Psoas muscle (tissue), 8 donors: ENCODE results near the gene GAS2. TPM values are rescaled to one million over a fixed set of nuclear protein-coding genes. Genes with fewer than 3 reads are reported as not detected.

Source experiments
- ATAC-seq, 4 donors: fragments of 200-7000 bp; cut with Tn5 transposase; one replicate each; pipeline ENCODE4 v1.9.1; 2020; ENCODE audit warnings: moderate library complexity in 3 of 4, mild to moderate bottlenecking in 2 of 4
- DNase-seq, 2 donors: peaks; one replicate each; pipeline ENCODE4 v3.0.0-alpha.2; 2020
- H3K27ac ChIP-seq: fragments of 200-600 bp; one replicate; pipeline ENCODE4 v1.8.0; 2022
- H3K27me3 ChIP-seq, 3 donors: fragments of 200-600 bp in 1 of 3; one replicate each; pipeline versions ENCODE4 v1.6.1 to v1.8.0; 2013 to 2022; ENCODE audit warnings: low read length in 2 of 3, mild to moderate bottlenecking in 2 of 3, moderate library complexity in 1 of 3; ENCODE audit not compliant: insufficient read depth in 3 of 3
- H3K36me3 ChIP-seq, 2 donors: fragments of 200-600 bp in 1 of 2; one replicate each; pipeline versions ENCODE4 v1.6.1 to v1.8.0; 2013 to 2022; ENCODE audit warnings: low read depth in 1 of 2, mild to moderate bottlenecking in 1 of 2, moderate library complexity in 1 of 2; ENCODE audit not compliant: insufficient read depth in 1 of 2
- H3K4me1 ChIP-seq: fragments of 200-600 bp; one replicate; pipeline ENCODE4 v1.8.0; 2022
- H3K4me3 ChIP-seq: fragments of 200-600 bp; one replicate; pipeline ENCODE4 v1.8.0; 2022; ENCODE audit warnings: mild to moderate bottlenecking
- H3K9me3 ChIP-seq: fragments of 200-600 bp; one replicate; pipeline ENCODE4 v1.8.0; 2022
- CTCF ChIP-seq: fragments of 200-600 bp; IDR thresholded peaks from one replicate; pipeline ENCODE4 v1.8.0; 2022; ENCODE audit warnings: antibody characterized with exemption
- WGBS, 3 donors: extraction: QIAGEN DNeasy Blood & Tissue Kit; methylation state at CpG; one replicate each; pipeline versions ENCODE4 v1.1.6 to v1.1.7; 2013; 5-methylcytosine and 5-hydroxymethylcytosine counted together
- intact Hi-C, 2 donors: fragments of 100-400 bp; cut with DNase I; formaldehyde crosslinking; loops; one replicate each; pipeline versions ENCODE4 v1.11.0 to v1.14.2; 2022
- polyA plus RNA-seq, 3 donors: library from polyadenylated mRNA; stranded (reverse); fragments of 200-250 nt; gene quantifications; one replicate each; pipeline ENCODE4 v1.2.3, GENCODE V29; 2013
- total RNA-seq, 4 donors: library from RNA; stranded (reverse); fragmentation: NEBNext Ultra II Directional in 2 of 4; extraction: Animal tissue kit (Norgen Biotek cat#: 25700) in 2 of 4; gene quantifications; one replicate each; pipeline versions ENCODE4 v1.2.1 to v1.2.4, GENCODE V29; 2021 to 2023
- donor health status: healthy with polysubstance abuse.
- donor health status: DM: no; HTN: no; CAD: no; lungs with moderate emphysema.
- donor health status: Bipolar disorder and iron deficiency.
- donor health status: healthy.
- donor health status: DM: yes; HTN: yes; CAD: no.
- donor health status: DM: no; HTN: no; CAD: no.
- donor health status: DM: no; HTN: no; CAD: no.
- donor health status: DM: yes; HTN: yes; CAD: no.

The GAS2 gene
- total and polyA plus RNA-seq, 7 donors, result 0.51 to 4.6 (median 2.8) TPM

DNA sequence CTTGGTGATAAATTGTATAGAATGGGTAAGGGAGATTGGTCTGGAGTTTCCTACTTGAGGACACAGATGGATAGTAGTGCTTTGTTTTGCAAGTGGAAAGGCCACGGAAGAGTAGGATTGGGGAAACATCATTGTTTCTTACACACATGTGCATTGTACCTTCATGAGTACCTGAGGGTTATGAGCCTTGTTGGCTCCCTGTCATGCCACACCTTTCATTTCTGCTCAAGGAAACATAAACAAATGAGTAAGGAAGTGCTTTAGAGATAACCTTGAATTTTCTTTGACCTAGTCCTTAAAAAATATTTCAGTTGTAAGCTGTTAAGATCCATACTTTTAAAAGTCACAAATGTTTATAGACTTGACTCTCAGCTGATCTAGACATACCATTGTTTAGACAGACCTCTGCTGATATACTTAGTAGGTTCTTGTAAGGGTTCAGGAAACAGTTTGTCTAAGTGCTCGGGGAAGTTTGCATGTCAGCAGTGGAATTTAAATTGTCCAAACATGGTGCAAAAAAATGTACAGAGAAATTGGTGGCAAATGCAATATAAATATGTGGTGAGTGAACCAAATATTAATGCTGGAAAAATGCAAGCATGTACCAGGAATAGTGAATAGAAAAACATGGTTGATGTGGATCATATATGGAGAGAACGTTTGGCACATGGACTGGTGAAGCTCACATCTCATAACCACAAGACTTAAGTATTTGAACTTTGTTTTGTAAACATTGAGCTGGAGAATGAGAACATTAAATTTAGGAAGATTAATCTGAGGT, 40.9 kb downstream of the GAS2 start:
- no peak for TF ChIP-seq CTCF
- H3K36me3 ChIP-seq, result no peaks in the 10 kb centered on the region
- intact Hi-C loops, result no loop called here
- H3K9me3 ChIP-seq, result no peaks in the 10 kb centered on the region
- WGBS, 3 donors, result 76 to 80% (median 78%) methylated on average over 3 of the region's 3 CpGs
- no peak overlapping the region for H3K27ac ChIP-seq
- peaks cover 6% of the 10 kb centered on the region for H3K4me1 ChIP-seq
- H3K27me3 ChIP-seq, result no peaks in the 10 kb centered on the region
- no peak overlapping the region for H3K4me3 ChIP-seq
- ATAC-seq (no peak), DNase-seq (no peak)

- 64 to 72% (median 67%) methylated on average over 3 of the region's 3 CpGs for WGBS, 3 donors
- Histone ChIP-seq H3K27me3 (no peaks in the 10 kb centered on the region), H3K9me3 (no peaks in the 10 kb centered on the region), H3K4me1 (no peaks in the 10 kb centered on the region), H3K36me3 (no peaks in the 10 kb centered on the region), H3K27ac (no peak overlapping the region), H3K4me3 (no peak overlapping the region)
- no peak for DNase-seq
- intact Hi-C loops, result no loop called here
- no peak for ATAC-seq
- no peak for TF ChIP-seq CTCF
Measured at GRCh38 chr11:22711071-22711770, 44.8 kb downstream of the GAS2 start.

GRCh38 chr11:22711880-22712279, 45.5 kb downstream of the GAS2 start:
- no peak for ATAC-seq
- Histone ChIP-seq H3K4me3 (no peak overlapping the region), H3K27me3 (no peaks in the 10 kb centered on the region), H3K4me1 (no peaks in the 10 kb centered on the region), H3K36me3 (no peaks in the 10 kb centered on the region), H3K9me3 (no peaks in the 10 kb centered on the region), H3K27ac (no peak overlapping the region)
- WGBS, 3 donors, result 53 to 60% (median 56%) methylated on average over 1 of the region's 1 CpG
- intact Hi-C loops, result no loop called here
- TF ChIP-seq CTCF, result no peak
- no peak for DNase-seq

GRCh38 chr11:22713336-22713735, 46.9 kb downstream of the GAS2 start:
- 89 to 92% (median 92%) methylated on average over 1 of the region's 1 CpG for whole genome bisulfite sequencing, 3 donors
- Histone ChIP-seq H3K27ac (no peak overlapping the region), H3K36me3 (no peaks in the 10 kb centered on the region), H3K9me3 (no peaks in the 10 kb centered on the region), H3K4me3 (no peak overlapping the region), H3K4me1 (no peaks in the 10 kb centered on the region), H3K27me3 (no peaks in the 10 kb centered on the region)
- ATAC-seq, result no peak
- DNase-seq, result no peak
- intact Hi-C loops, result no loop called here
- no peak for TF ChIP-seq CTCF
